DMS79 treated with DMSO at 0.1 percent for 48 hours (cell line): ENCODE data around the gene HOXA6.

Experiments used
- DNase-seq: peaks from one replicate; lab custom pipeline; 2025; lab: John Stamatoyannopoulos, UW

The HOXA6 gene

GRCh38 chr7:27184337-27185012 lies 36.9 kb upstream of the HOXA6 start:
- no peak for DNase-seq

- DNase-seq: no peak
Observed at GRCh38 chr7:27183682-27184336, 36.2 kb upstream of the HOXA6 start.

DNA sequence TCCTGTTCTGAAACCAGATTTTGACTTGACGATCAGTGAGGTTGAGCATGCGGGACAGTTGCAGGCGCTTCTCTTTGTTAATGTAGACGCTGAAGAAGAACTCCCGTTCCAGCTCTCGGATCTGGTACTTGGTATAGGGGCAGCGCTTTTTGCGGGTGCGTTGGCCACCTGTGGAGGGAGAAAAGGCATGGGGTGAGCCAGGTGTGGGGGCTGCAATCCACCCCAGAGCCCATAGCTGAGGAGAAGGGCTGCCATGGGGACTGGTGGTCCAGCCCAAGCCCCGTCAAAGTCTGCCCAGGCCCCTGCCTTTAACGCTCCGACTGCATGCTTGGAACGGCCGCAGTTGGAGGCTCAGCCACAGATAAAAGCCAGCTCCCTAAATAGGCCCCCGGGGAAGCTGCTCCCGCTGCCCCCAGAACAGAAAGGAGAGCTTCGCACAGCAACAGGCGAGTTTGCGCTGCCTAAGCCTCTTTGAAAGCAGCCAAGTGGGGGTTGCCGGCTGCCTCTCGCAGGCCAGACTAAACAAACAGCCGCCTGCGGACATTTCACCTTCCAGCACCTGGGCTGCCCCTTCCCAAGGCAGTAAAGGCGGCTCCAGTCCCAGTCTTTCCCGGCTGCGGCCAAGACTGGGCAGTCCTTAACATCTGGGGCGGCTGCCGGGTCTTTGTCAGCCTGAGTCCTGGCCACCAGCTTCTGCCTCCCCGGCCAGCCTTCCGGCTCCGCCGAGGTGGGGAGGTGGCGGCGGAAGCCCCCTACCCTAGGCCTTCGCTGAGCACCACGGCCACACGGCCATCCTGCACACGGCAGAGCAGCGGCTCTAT lies 35.5 kb upstream of the HOXA6 start:
- peak; percentile 16 for DNase-seq

DNA sequence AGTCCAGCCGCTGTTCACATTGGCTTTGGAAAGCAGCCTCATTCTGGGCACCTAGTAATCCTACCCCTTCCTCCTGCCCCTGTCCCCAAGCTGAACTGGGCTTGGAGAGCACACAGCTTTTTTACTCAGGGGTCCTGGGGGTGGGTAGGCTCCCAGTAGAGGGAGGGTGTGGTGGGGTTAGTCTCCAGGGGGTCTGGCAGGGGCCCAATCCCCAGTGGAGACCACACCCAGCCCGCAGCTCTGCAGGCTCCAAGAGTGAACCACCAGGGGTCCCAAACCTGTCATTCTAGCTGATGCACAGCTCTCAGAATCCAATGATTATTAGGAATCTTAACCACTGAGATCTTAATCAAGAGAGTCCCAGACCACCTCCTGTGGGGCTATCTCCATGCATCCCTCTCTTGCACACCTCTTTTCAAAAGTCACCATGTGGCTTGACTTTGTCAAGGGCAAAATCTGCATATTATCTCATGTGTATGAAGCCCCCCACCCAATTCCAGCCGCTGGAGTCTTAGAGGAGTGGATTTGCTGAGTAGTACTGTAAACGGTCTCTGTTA lies 34.8 kb upstream of the HOXA6 start:
- DNase-seq: no peak

GRCh38 chr7:27181795-27182275 lies 34.3 kb upstream of the HOXA6 start:
- DNase-seq: no peak

DNA sequence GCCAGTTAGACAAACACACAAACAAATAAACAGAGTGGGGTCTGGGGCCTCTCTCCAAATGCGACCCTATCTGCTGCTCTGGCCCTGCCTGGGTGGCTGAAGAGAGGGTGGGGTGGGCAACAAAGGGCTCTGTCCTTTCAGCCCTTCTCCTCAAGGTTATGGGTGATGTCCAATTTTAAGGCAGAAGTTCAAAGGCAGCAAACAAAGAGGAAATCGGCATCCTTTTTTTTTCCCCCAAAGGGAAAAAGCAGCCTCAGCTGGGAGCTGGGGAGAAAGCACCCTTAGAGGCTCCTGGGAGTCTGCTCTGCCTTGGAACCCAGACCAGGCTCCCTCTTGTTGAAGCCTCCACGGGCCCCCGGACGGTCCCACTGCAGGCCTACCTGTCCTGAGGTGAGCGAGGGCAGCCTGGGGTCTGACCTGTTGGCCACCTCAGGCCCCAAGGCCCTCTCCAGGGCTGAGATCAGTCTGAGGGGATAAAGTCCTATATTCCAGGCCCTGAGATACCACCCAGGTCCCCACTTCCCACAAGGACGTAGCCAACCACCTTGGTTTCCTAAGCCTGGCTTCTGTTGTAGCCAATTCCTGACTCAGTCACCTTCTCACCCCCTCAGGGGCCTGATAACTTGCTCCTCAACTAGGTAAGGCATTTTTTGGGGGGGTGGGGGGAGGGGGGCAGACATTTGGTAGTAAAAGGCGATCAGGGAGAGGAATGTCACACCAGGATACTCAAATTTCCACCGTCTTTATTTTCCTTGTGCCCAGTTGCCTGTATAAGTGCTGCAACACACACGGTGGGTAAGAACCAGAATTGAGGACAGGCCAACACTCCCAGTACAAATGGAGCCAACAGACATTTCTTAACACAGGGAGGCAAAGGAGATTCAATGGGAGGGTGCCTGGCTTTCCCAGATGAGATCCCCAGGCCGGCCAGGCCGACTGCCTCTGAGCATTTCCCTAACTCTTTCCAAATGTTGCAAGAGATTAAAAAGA lies 33.2 kb upstream of the HOXA6 start:
- no peak for DNase-seq

GRCh38 chr7:27179503-27180430 lies 32.2 kb upstream of the HOXA6 start:
- no peak for DNase-seq

DNA sequence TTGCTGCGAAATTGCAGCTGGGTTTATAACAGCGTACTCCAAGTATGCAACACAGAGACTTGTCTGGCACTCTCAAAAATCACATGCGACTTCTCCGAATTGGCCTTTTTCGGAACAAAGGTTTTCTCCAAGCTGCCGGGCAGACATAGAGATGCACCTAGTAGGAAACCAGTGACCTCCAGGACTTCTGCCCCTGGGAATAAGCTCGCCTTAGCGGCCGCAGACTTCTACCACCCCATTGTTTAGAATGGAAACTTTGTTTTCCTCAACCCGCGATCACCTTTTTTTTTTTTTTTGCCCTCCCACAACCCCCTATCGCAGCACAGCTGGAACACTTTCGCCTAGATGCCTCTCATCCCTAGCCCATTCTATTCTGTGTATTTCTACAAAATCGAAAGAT lies 31.5 kb upstream of the HOXA6 start:
- no peak for DNase-seq

GRCh38 chr7:27178366-27178765 lies 30.8 kb upstream of the HOXA6 start:
- DNase-seq: no peak

- no peak for DNase-seq
Observed at GRCh38 chr7:27177795-27178320, 30.3 kb upstream of the HOXA6 start.

DNA sequence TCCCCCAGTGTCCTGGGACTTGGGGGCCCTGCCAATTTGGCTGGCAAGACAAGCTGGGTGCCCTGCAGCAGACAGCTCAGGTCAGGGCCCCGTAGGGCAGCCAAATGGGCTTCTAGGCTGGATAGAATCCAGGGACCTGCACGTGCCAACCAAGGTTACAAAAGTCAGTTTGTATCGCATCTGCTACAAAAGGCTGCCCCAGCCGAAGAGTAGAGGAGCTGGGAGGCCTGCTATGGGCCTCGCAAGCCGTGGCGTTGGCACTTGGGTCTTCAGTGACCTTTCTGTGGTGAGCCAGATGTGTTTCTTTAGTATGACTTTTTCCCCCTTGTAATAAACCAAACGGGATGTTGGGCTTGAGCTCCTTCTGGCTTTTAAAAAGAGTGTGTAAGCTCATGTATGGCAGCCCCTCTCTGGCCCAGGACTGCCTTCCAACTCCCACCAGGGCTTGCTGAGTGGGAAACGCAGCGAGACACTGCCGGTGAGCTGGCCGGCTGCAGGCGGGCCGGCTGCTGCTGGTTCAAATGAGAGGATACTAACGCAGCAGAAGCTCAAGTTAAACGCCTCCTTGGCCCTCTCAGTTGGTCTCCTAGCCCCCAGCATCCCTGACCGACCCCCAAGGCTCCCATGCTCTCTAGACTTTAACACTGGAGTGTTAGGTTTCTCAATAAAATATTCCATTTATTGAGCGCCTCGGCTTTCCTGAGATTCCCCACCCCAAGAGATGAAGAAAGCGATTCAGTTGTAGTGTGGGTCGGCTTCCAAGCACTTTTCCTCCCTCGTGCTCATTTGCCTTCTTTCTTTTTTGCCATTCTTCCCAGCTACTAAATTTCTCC lies 29.6 kb upstream of the HOXA6 start:
- no peak for DNase-seq

DNA sequence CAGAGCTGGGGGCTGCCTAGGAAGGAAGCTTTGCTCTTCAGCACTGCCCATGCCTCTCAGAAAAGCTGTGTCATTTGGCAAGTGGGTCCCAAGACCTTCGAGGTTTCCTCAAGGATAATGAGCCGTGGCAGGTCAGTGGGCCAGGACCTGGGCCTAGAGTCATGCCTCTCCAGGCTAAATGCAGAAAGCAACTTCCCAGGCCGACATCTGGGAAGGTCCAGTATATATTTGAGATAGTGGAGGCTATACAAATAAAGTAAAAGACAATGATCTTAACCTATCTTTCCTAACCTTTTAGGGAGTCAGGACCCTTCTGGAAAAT lies 28.9 kb upstream of the HOXA6 start:
- DNase-seq: no peak

DNA sequence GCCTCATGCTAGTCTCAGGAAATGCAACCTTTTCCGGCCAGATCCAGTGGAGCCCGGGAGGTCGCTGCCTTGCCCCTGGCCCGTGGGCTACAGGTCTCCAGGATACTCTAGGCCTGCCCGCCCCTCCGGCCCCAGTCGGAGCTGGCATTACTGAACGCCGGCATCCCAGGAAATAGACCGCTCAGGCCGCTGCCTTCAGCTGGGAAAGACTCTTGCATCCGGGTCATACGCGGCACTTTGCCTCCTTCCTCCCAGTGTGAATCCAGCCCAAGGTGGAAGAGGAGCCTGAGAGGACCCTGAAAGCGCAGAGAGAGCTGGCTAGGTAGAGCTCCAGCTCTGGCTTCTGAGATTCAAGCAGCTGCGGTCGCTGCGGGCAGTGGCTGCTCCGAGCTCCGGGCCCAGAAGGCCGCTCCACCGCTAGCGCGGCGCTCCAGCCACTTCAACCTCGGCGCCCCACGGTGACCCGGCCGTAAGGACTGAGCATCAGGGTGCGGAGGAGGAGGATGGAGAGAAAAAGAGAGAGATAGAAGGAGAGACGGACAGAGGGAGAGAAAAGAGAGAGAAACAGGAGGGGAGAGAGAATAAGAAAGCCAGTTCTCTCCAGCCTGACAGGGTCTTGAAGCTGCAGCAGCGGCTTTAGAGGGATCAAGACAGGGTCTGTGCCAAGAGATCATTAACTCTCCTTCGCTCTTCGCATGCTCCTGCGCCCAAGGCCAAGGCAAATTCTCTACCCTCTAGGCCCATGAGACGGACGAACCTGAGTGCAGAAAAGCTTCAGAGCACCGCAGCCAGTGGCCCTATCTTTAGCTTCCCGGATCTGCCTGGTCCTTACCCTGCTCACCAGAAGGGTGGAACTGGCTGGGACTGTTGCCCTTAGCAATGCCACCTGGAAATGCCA lies 28.3 kb upstream of the HOXA6 start:
- DNase-seq: no peak

- DNase-seq: no peak
Observed at GRCh38 chr7:27174874-27175625, 27.5 kb upstream of the HOXA6 start.

GRCh38 chr7:27173956-27174873 lies 26.6 kb upstream of the HOXA6 start, which contains the start of gene HOXA10:
Gene HOXA10 (minus strand): TSS chr7:27174320. CDS start chr7:27174306, 14 bp downstream.
- no peak for DNase-seq

DNA sequence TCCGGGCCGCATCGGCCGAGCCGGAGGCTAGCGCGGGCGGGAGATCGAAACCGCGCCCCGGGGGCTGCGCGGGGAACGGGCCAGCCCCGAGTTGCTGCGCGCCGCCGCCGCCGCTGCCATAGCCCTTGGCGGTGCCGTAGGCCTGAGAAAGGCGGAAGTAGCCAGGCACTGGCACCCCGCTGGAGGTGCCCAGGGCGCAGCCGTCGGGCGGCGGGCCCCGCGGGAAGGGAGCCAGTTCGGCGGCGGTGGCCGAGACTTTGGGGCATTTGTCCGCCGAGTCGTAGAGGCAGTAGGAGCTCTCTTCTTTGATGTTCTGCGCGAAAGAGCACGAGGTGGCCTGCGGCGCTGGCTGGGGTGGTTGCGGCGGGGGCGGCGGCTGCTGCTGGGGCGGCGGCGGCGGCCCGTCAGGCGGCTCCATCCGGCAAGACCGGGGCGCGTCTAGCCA lies 26.0 kb upstream of the HOXA6 start:
- no peak for DNase-seq
